OCI-LY7 (cell line): ENCODE measurements around the gene AKIRIN2. TPM values are rescaled to one million over a fixed set of nuclear protein-coding genes. Genes with fewer than 3 reads are reported as not detected.

Experiments used
- BruUV-seq: library from RNA; stranded (reverse); fragments of 400-500 nt; replicated peaks from 2 replicates; lab custom pipeline; 2021; lab: Mats Ljungman, UMichigan
- CTCF ChIA-PET: fragments of 300-600 bp; sonication (Branson Sonifier 250); formaldehyde crosslinking; loops from one replicate; lab custom pipeline; 2022; ENCODE audit warnings: antibody characterized with exemption; ENCODE audit not compliant: unreplicated experiment; lab: Charles Lee
- POLR2A ChIA-PET: fragments of 300-600 bp; sonication (Branson Sonifier 250); formaldehyde crosslinking; loops from one replicate; lab custom pipeline; 2022; ENCODE audit warnings: antibody characterized with exemption; lab: Charles Lee
- DNase-seq: peaks from one replicate; pipeline ENCODE4 v3.0.0-alpha.2; 2015; ENCODE audit warnings: low spot score
- H2AFZ ChIP-seq: fragments of 200-600 bp; sonication (generic), shearing (Covaris generic); 2 replicates; pipeline ENCODE4 v1.6.1; 2014; ENCODE audit warnings: mild to moderate bottlenecking, antibody characterized with exemption, low read length, moderate library complexity
- H3K27ac ChIP-seq: fragments of 200-600 bp; sonication (generic); 2 replicates; pipeline ENCODE4 v1.5.1; 2014; ENCODE audit warnings: mixed run types, low read depth, mild to moderate bottlenecking, moderate library complexity, low read length, inconsistent platforms; ENCODE audit not compliant: poor library complexity, severe bottlenecking
- H3K36me3 ChIP-seq: fragments of 200-600 bp; sonication (generic); 2 replicates; pipeline ENCODE4 v1.6.1; 2014; ENCODE audit warnings: mild to moderate bottlenecking, antibody characterized with exemption, low read length, moderate library complexity, mixed read lengths; ENCODE audit not compliant: insufficient read depth
- H3K4me1 ChIP-seq: fragments of 200-600 bp; sonication (generic); 2 replicates; pipeline ENCODE4 v1.5.1; 2014; ENCODE audit warnings: mild to moderate bottlenecking, low read length; ENCODE audit not compliant: insufficient read depth, poor library complexity, severe bottlenecking
- H3K4me2 ChIP-seq: fragments of 200-600 bp; sonication (generic); 2 replicates; pipeline ENCODE4 v1.6.1; 2014; ENCODE audit warnings: mild to moderate bottlenecking, low read length
- H3K4me3 ChIP-seq: fragments of 200-600 bp; sonication (generic); 2 replicates; pipeline ENCODE4 v1.5.1; 2014; ENCODE audit warnings: mild to moderate bottlenecking, low read depth, low read length; ENCODE audit not compliant: poor library complexity, severe bottlenecking
- H3K79me2 ChIP-seq: fragments of 200-600 bp; sonication (generic); 2 replicates; pipeline ENCODE4 v1.6.1; 2016; ENCODE audit warnings: low read depth, mild to moderate bottlenecking, low read length, moderate library complexity, mixed read lengths; ENCODE audit not compliant: insufficient read depth
- H3K9me2 ChIP-seq: fragments of 200-600 bp; sonication (generic); 2 replicates; pipeline ENCODE4 v1.6.1; 2016; ENCODE audit warnings: mild to moderate bottlenecking, low read length, mixed read lengths; ENCODE audit not compliant: insufficient read depth
- H3K9me3 ChIP-seq: fragments of 200-600 bp; sonication (generic); 2 replicates; pipeline ENCODE4 v1.6.1; 2014; ENCODE audit warnings: mild to moderate bottlenecking, mixed run types, low read length, mixed read lengths
- H4K20me1 ChIP-seq: fragments of 200-600 bp; sonication (generic); 2 replicates; pipeline ENCODE4 v1.6.1; 2014; ENCODE audit warnings: mild to moderate bottlenecking, antibody characterized with exemption, low read length, moderate library complexity, mixed read lengths; ENCODE audit not compliant: insufficient read depth
- EZH2phosphoT487 ChIP-seq: fragments of 200-600 bp; sonication (generic); IDR thresholded peaks from 2 replicates; pipeline ENCODE4 v1.6.1; 2018; ENCODE audit warnings: low read depth, borderline replicate concordance, mild to moderate bottlenecking, mixed run types, antibody characterized with exemption, low read length, moderate library complexity, mixed read lengths
- intact Hi-C: fragments of 100-400 bp; cut with micrococcal nuclease; formaldehyde crosslinking; loops from one replicate; pipeline ENCODE4 v1.10.0; 2022; ENCODE audit not compliant: unreplicated experiment
- total RNA-seq, 2 experiments: library from RNA; depleted of rRNA in 1 of 2; stranded (reverse); fragments of >200 nt in 1 of 2; shearing (Covaris generic) in 1 of 2; gene quantifications; 2 replicates each; pipeline ENCODE4 v1.2.3, GENCODE V29; 2014 to 2022
- TF ChIP-seq, protein P1 (sequence below): fragments of 200-600 bp; sonication (generic); conservative IDR thresholded peaks from 2 replicates; pipeline ENCODE4 v1.5.1; 2014; ENCODE audit warnings: mild to moderate bottlenecking, antibody characterized with exemption, low read length, moderate library complexity, mixed read lengths

The AKIRIN2 gene
- total RNA-seq, 2 experiments from 2014 or later, result 70.4 to 127 TPM

DNA sequence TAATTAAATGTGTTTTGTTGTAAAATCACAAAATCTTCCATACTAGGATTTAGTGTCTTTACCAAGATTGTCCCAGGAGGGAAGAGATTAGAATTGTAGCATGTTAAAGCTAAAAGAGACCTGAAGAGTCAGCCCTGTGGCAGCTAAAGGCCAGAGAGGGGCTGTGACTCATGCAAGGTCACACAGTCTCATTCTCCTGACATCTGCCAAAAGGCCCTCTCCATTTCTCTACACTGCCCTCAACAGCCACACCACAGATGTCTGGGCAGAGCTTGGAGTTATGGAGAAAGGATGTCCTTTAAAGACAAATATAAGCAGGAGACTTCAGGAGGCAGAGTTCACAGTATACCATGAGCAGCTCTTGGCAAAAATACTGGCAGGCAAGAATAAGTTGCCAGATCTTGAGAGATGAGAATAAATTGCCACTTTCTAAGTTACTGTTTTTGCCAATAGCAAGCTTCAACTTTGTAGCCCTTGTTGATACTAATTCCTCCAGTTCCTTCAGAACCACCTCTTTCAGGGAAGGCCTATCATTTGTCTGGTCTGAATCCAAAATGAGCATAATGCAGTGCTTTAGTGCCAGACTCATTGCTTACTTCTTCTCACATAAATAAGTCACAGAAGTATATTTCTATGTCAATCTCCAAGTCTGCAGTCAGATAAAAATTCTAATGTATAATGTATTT lies 41.7 kb downstream of the AKIRIN2 start:
- peaks cover 76% of the 10 kb centered on the region for H3K36me3 ChIP-seq
- H3K79me2 ChIP-seq, result no peaks in the 10 kb centered on the region
- H3K9me2 ChIP-seq, result no peaks in the 10 kb centered on the region
- no peak overlapping the region for H3K27ac ChIP-seq
- H3K9me3 ChIP-seq, result no peaks in the 10 kb centered on the region
- H3K4me2 ChIP-seq, result no peak overlapping the region
- H2AFZ ChIP-seq, result no peak overlapping the region
- DNase-seq, result no peak
- TF ChIP-seq EZH2phosphoT487, result no peak
- TF ChIP-seq, protein P1, sequence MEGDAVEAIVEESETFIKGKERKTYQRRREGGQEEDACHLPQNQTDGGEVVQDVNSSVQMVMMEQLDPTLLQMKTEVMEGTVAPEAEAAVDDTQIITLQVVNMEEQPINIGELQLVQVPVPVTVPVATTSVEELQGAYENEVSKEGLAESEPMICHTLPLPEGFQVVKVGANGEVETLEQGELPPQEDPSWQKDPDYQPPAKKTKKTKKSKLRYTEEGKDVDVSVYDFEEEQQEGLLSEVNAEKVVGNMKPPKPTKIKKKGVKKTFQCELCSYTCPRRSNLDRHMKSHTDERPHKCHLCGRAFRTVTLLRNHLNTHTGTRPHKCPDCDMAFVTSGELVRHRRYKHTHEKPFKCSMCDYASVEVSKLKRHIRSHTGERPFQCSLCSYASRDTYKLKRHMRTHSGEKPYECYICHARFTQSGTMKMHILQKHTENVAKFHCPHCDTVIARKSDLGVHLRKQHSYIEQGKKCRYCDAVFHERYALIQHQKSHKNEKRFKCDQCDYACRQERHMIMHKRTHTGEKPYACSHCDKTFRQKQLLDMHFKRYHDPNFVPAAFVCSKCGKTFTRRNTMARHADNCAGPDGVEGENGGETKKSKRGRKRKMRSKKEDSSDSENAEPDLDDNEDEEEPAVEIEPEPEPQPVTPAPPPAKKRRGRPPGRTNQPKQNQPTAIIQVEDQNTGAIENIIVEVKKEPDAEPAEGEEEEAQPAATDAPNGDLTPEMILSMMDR, result no peak
- BruUV-seq, result no TSS peak
- intact Hi-C loops, result no loop called here
- CTCF ChIA-PET, result no interaction called here
- no peak overlapping the region for H3K4me3 ChIP-seq
- no peaks in the 10 kb centered on the region for H4K20me1 ChIP-seq
- H3K4me1 ChIP-seq, result peaks cover 7% of the 10 kb centered on the region
- POLR2A ChIA-PET, result interaction anchor here (0.6 to 1.2 kb wide), 6 partner anchors 8 to 190 kb away, joined by 3 to 4 read pairs (median 3); no protein-coding TSS in a partner anchor

DNA sequence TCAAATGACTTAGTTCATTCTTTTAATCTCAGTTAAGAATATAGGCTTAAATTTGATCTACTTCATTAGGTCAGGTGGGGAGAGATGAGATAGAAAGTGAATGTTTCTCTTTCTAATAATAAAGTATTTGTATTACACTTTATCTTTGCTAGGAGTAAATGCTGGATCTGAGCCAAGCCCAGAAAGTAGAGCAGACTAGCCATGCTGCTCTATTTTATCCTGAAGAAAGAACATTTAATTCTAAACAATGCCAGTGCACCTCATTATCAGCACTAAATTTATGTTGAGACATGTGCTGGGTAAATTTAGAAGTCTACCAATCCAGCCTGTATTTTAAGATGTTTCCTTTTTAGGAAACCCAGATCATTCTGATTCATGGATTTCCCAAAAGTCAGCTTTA lies 43.5 kb downstream of the AKIRIN2 start:
- TF ChIP-seq, protein P1, result no peak
- no peak for TF ChIP-seq EZH2phosphoT487
- Histone ChIP-seq H3K4me3 (no peak overlapping the region), H3K9me3 (no peaks in the 10 kb centered on the region), H3K79me2 (no peaks in the 10 kb centered on the region), H4K20me1 (no peaks in the 10 kb centered on the region), H3K4me2 (no peak overlapping the region), H3K27ac (no peak overlapping the region), H3K9me2 (no peaks in the 10 kb centered on the region), H3K4me1 (peaks cover 7% of the 10 kb centered on the region), H2AFZ (no peak overlapping the region), H3K36me3 (peaks cover 86% of the 10 kb centered on the region)
- ChIA-PET CTCF (no interaction called here), POLR2A (no interaction called here)
- no peak for DNase-seq
- BruUV-seq, result no TSS peak
- intact Hi-C loops, result no loop called here

GRCh38 chr6:87656857-87657256 lies 45.2 kb downstream of the AKIRIN2 start:
- H3K4me2 ChIP-seq, result 0 out of 2 replicates have a peak overlapping the region, but pooled peaks have one; percentile 15
- H3K4me1 ChIP-seq, result peaks cover 7% of the 10 kb centered on the region
- peaks cover 84% of the 10 kb centered on the region for H3K36me3 ChIP-seq
- no peak overlapping the region for H3K27ac ChIP-seq
- BruUV-seq, result no TSS peak
- no peaks in the 10 kb centered on the region for H4K20me1 ChIP-seq
- ChIA-PET CTCF (no interaction called here), POLR2A (interaction anchor here (0.6 to 1.7 kb wide), 6 partner anchors 9 to 1126 kb away, joined by 3 to 4 read pairs (median 3); no protein-coding TSS in a partner anchor)
- H3K9me2 ChIP-seq, result no peaks in the 10 kb centered on the region
- no peaks in the 10 kb centered on the region for H3K79me2 ChIP-seq
- no peak overlapping the region for H3K4me3 ChIP-seq
- no peak for TF ChIP-seq EZH2phosphoT487
- TF ChIP-seq, protein P1, result no peak
- intact Hi-C loops, result no loop called here
- no peak overlapping the region for H2AFZ ChIP-seq
- H3K9me3 ChIP-seq, result no peaks in the 10 kb centered on the region
- DNase-seq, result peak; percentile 51
